Measurements from ENCODE around the gene RPL10.
A peak's percentile ranks its signal among the peaks of the same experiment; 100 is the strongest.

GRCh38 chrX:154368630-154369448 is 29.3 kb upstream of the RPL10 start:
- TF ChIP-seq KDM1A (IDR thresholded peaks at IDR 0.05) (peak in 1 of 2 experiments; percentile 54; a peak in 3 of 4 replicates), ELF4 (CRISPR knock-in tag; IDR thresholded peaks at IDR 0.05) (no peak), TAF1 (IDR thresholded peaks at IDR 0.05; ENCODE audit: control insufficient read depth, extremely low read depth, insufficient read depth, low read length, severe bottlenecking) (peak; percentile 31), CHD2 (IDR thresholded peaks at IDR 0.05; ENCODE audit: low read depth, low read length) (no peak), CTCF (IDR thresholded peaks at IDR 0.05 in 2 of 3, conservative IDR thresholded peaks at IDR 0.05 in 1 of 3; ENCODE audit: insufficient read depth in 2 of 3, low read depth in 1 of 3, low read length in 3 of 3) (no peak), NFYB (IDR thresholded peaks at IDR 0.05; ENCODE audit: extremely low read depth, insufficient read length) (no peak), FOXK1 (CRISPR knock-in tag; IDR thresholded peaks at IDR 0.05; ENCODE audit: borderline replicate concordance) (no peak), EGR1 (conservative IDR thresholded peaks at IDR 0.05) (peak; percentile 50), SIN3A (IDR thresholded peaks at IDR 0.05; ENCODE audit: borderline replicate concordance in 2 of 2, control insufficient read depth in 1 of 2, low read depth in 2 of 2, low read length in 2 of 2) (peak in 1 of 2 experiments; percentile 35; a peak in 1 of 4 replicates)

All from K562 (cell line).